Neural cell (in vitro differentiated cells): ENCODE measurements around the gene PTPRG. TPM values are rescaled to one million over a fixed set of nuclear protein-coding genes. Genes with fewer than 3 reads are reported as not detected.

Experiments used
- H2AFZ ChIP-seq: fragments of 200-600, 300-800 bp; sonication (generic), shearing (Covaris generic); 2 replicates; pipeline ENCODE4 v1.6.0; 2014; ENCODE audit warnings: low read depth, mild to moderate bottlenecking, antibody characterized with exemption, low read length, moderate library complexity
- H3F3A ChIP-seq: fragments of 200-600 bp; shearing (Covaris generic); 2 replicates; pipeline ENCODE4 v1.6.1; 2016; ENCODE audit warnings: mild to moderate bottlenecking, moderate library complexity, mixed read lengths, antibody characterized with exemption, low read length; ENCODE audit not compliant: insufficient read depth, poor library complexity, severe bottlenecking
- H3K27ac ChIP-seq: fragments of 200-600, 300-800 bp; sonication (generic), shearing (Covaris generic); 2 replicates; pipeline ENCODE4 v1.5.1; 2014; ENCODE audit warnings: mild to moderate bottlenecking, low read length, moderate library complexity
- H3K27me3 ChIP-seq: fragments of 300-800, 200-600 bp; sonication (generic), shearing (Covaris generic); 2 replicates; pipeline ENCODE4 v1.6.0; 2014; ENCODE audit warnings: mild to moderate bottlenecking, low read depth, low read length, moderate library complexity; ENCODE audit not compliant: insufficient read depth
- H3K36me3 ChIP-seq: fragments of 300-800, 200-600 bp; sonication (generic), shearing (Covaris generic); 2 replicates; pipeline ENCODE4 v1.5.1; 2014; ENCODE audit warnings: mild to moderate bottlenecking, antibody characterized with exemption, low read length, moderate library complexity; ENCODE audit not compliant: insufficient read depth
- H3K4me2 ChIP-seq: fragments of 300-800, 200-600 bp; sonication (generic), shearing (Covaris generic); 2 replicates; pipeline ENCODE4 v1.6.0; 2014; ENCODE audit warnings: mild to moderate bottlenecking, low read length
- H3K4me3 ChIP-seq: fragments of 300-800, 200-600 bp; sonication (generic), shearing (Covaris generic); 2 replicates; pipeline ENCODE4 v1.5.1; 2014; ENCODE audit warnings: mild to moderate bottlenecking, low read length, moderate library complexity
- H3K79me2 ChIP-seq: fragments of 200-600 bp; shearing (Covaris generic); replicated peaks from 2 replicates; pipeline ENCODE4 v1.6.0; 2014; ENCODE audit warnings: mild to moderate bottlenecking, low read length, moderate library complexity; ENCODE audit not compliant: insufficient read depth
- H3K9ac ChIP-seq: fragments of 300-800, 200-600 bp; sonication (generic), shearing (Covaris generic); 2 replicates; pipeline ENCODE4 v1.6.1; 2016; ENCODE audit warnings: mild to moderate bottlenecking, low read length, mixed read lengths
- H3K9me2 ChIP-seq: fragments of 200-600 bp; shearing (Covaris generic); 2 replicates; pipeline ENCODE4 v1.6.1; 2016; ENCODE audit warnings: mild to moderate bottlenecking, low read length, mixed read lengths; ENCODE audit not compliant: insufficient read depth
- H3K9me3 ChIP-seq: fragments of 200-600, 300-800 bp; sonication (generic), shearing (Covaris generic); 2 replicates; pipeline ENCODE4 v1.6.1; 2016; ENCODE audit warnings: mild to moderate bottlenecking, mixed run types, low read length, moderate library complexity, mixed read lengths
- H4K20me1 ChIP-seq: fragments of 200-600 bp; shearing (Covaris generic); 2 replicates; pipeline ENCODE4 v1.6.1; 2016; ENCODE audit warnings: mild to moderate bottlenecking, mixed run types; ENCODE audit not compliant: insufficient read depth
- EP300 ChIP-seq: fragments of 450-650 bp; conservative IDR thresholded peaks from 2 replicates; pipeline ENCODE4 v1.6.1; 2014; ENCODE audit warnings: antibody characterized with exemption, mild to moderate bottlenecking, moderate library complexity; ENCODE audit not compliant: poor library complexity, severe bottlenecking
- EZH2 ChIP-seq: fragments of 200-600, 300-800 bp; shearing (Covaris generic), sonication (generic); IDR thresholded peaks from 2 replicates; pipeline ENCODE4 v1.6.1; 2014; ENCODE audit warnings: antibody characterized with exemption, low read length, borderline replicate concordance, mild to moderate bottlenecking; ENCODE audit not compliant: insufficient read depth, poor library complexity, severe bottlenecking
- MXI1 ChIP-seq: fragments of 450-650 bp; conservative IDR thresholded peaks from 2 replicates; pipeline ENCODE4 v1.6.1; 2014; ENCODE audit warnings: antibody characterized with exemption, mild to moderate bottlenecking; ENCODE audit not compliant: poor library complexity, severe bottlenecking
- POLR2AphosphoS5 ChIP-seq: IDR thresholded peaks from 2 replicates; pipeline ENCODE4 v1.6.1; 2012
- RAD21 ChIP-seq: fragments of 450-650 bp; conservative IDR thresholded peaks from 2 replicates; pipeline ENCODE4 v1.6.1; 2014; ENCODE audit warnings: antibody characterized with exemption, mild to moderate bottlenecking, moderate library complexity
- REST ChIP-seq: IDR thresholded peaks from 2 replicates; pipeline ENCODE4 v1.6.1; 2012; ENCODE audit warnings: borderline replicate concordance
- SMC3 ChIP-seq: fragments of 450-650 bp; conservative IDR thresholded peaks from 2 replicates; pipeline ENCODE4 v1.6.1; 2014; ENCODE audit warnings: antibody characterized with exemption, mild to moderate bottlenecking, moderate library complexity; ENCODE audit not compliant: poor library complexity
- TAF1 ChIP-seq: IDR thresholded peaks from 2 replicates; pipeline ENCODE4 v1.6.1; 2012; ENCODE audit warnings: low read depth
- polyA plus RNA-seq: library from polyadenylated mRNA; depleted of rRNA; stranded (reverse); fragments of >200 nt; gene quantifications from 2 replicates; pipeline ENCODE4 v1.2.3, GENCODE V29; 2014
- TF ChIP-seq, protein P1 (sequence below): fragments of 450-650 bp; IDR thresholded peaks from 2 replicates; pipeline ENCODE4 v1.5.1; 2014; ENCODE audit warnings: antibody characterized with exemption, mild to moderate bottlenecking, moderate library complexity; ENCODE audit not compliant: poor library complexity, severe bottlenecking

Gene PTPRG
- polyA plus RNA-seq, 1 donor from 2014 or later: 33.1 TPM

DNA sequence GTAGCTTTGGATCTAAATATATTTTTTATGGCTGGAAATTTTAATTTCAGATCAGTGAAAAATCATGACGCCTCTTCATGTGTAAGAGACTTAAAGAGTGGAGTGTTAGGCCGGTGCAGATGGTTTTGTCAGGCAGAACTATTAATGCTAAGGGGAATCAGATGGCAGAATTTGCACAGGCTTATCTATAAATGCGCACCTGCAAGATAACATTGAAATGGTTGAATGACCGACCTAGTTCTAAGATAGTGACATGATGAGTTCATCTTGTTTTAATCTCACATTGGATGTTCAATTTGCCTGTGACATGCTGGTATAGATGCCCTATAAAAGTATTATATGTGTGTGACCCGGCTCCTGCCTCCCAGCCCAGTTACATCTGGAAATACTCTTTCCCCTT, 471.4 kb downstream of the PTPRG start:
- Histone ChIP-seq H4K20me1 (no peaks in the 10 kb centered on the region), H3K79me2 (no peaks in the 10 kb centered on the region), H3K27me3 (no peaks in the 10 kb centered on the region), H2AFZ (no peak overlapping the region), H3K9me3 (no peaks in the 10 kb centered on the region), H3K27ac (peak overlapping the region; percentile 37), H3F3A (no peaks in the 10 kb centered on the region), H3K4me2 (no peak overlapping the region), H3K9me2 (no peaks in the 10 kb centered on the region), H3K36me3 (no peaks in the 10 kb centered on the region), H3K9ac (no peak overlapping the region), H3K4me3 (no peak overlapping the region)
- TF ChIP-seq POLR2AphosphoS5 (no peak), RAD21 (no peak), SMC3 (no peak), REST (no peak), EP300 (no peak), EZH2 (no peak), MXI1 (no peak), TAF1 (no peak)
- TF ChIP-seq, protein P1, sequence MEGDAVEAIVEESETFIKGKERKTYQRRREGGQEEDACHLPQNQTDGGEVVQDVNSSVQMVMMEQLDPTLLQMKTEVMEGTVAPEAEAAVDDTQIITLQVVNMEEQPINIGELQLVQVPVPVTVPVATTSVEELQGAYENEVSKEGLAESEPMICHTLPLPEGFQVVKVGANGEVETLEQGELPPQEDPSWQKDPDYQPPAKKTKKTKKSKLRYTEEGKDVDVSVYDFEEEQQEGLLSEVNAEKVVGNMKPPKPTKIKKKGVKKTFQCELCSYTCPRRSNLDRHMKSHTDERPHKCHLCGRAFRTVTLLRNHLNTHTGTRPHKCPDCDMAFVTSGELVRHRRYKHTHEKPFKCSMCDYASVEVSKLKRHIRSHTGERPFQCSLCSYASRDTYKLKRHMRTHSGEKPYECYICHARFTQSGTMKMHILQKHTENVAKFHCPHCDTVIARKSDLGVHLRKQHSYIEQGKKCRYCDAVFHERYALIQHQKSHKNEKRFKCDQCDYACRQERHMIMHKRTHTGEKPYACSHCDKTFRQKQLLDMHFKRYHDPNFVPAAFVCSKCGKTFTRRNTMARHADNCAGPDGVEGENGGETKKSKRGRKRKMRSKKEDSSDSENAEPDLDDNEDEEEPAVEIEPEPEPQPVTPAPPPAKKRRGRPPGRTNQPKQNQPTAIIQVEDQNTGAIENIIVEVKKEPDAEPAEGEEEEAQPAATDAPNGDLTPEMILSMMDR: no peak

- H3K4me2 ChIP-seq: peak overlapping the region; percentile 36
- peak overlapping the region; percentile 28 for H3K9ac ChIP-seq
- no peaks in the 10 kb centered on the region for H3K27me3 ChIP-seq
- peak overlapping the region; percentile 21 for H3K4me3 ChIP-seq
- no peaks in the 10 kb centered on the region for H3K9me3 ChIP-seq
- no peaks in the 10 kb centered on the region for H4K20me1 ChIP-seq
- no peaks in the 10 kb centered on the region for H3K79me2 ChIP-seq
- TF ChIP-seq EP300 (peak; percentile 68), POLR2AphosphoS5 (peak; percentile 39), REST (no peak), RAD21 (peak; percentile 8), MXI1 (no peak)
- no peaks in the 10 kb centered on the region for H3F3A ChIP-seq
- no peaks in the 10 kb centered on the region for H3K9me2 ChIP-seq
- H2AFZ ChIP-seq: no peak overlapping the region
- peak overlapping the region; percentile 79 for H3K27ac ChIP-seq
- H3K36me3 ChIP-seq: no peaks in the 10 kb centered on the region
Measured at GRCh38 chr3:62035402-62036057, 474.2 kb downstream of the PTPRG start.
